HG02973 (cell line): Measurements from ENCODE around the gene ESPN.
"Not testable (repeated sequence)": the region's sequence is repeated elsewhere in the genome, so short reads cannot be mapped to it uniquely, and the experiment has no call there.

Source experiments
- ATAC-seq: cut with Tn5 transposase; IDR thresholded peaks from one replicate; pipeline ENCODE4 v1.9.1; 2021; ENCODE audit warnings: moderate library complexity; ENCODE audit not compliant: unreplicated experiment

ESPN gene

GRCh38 chr1:6447016-6447817 is 22.6 kb downstream of the ESPN start:
- ATAC-seq = no peak

DNA sequence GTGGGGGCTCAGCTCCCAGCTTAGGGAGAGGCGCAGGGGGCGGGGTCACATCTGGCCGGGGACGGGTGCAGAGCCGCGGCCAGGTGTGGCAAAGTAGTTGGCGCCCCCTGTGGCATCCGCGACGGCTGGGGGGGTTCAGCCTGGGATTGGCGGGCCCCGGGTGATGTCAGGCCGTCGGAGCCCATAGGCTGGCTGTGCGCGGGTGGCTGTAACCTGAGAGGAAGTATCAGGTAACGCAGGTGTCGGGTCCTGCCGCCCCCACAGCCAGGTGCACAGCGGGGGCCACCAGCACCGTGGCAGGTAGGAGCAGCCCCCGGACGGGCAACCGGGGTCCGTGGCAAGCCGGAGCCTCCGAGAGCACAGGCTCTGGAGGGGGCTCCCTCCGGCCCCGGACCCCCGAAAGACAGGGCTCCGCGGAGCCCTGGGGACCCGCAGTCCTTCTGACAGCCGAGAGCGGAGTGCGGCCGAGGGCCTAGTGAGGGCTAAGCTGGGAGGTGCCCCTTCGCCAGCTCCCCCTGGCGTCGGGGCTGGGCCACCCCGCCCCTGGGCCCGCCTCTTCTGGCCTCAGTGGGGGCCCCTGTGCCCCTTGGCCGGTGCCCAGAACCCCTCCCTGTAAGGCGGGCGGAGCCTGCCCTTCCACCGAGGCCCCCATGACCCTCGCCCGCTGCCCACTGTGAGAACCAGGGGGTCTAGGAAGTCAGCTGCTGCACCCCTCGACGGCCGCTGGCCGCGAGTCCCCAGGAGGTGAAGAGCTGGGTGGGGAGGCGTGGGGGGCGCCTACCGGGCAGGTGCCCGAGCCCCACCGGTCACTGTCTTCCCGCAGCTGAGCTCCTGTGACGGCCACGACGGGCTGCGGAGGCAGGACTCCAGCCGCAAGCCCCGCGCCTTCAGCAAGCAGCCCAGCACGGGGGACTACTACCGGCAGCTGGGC is 23.5 kb downstream of the ESPN start:
- no peak for ATAC-seq

- ATAC-seq = no peak
Observed at GRCh38 chr1:6448749-6449631, 24.4 kb downstream of the ESPN start.

DNA sequence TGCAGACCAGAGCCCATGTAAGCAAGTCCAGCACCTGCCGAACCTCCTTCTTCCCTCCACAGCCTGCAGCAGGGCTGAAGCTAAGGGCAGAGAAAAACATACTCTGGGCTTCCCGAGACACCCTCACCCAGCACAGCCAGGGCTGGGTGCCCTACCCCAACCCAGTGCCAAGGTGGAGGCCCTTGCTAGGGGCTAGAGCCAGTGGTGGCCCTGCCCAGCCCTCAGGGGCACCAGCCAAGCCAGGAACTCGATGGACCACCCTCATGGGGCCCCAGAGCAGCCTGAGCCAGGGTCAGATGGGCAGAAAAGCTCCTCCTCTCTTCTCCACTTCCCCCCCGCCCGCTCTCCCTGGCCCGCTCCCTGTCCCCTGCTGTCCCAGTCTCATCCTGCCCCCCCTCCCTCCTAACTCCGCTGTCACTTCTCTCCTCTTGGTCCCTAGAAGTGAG is 25.5 kb downstream of the ESPN start:
- ATAC-seq = no peak

DNA sequence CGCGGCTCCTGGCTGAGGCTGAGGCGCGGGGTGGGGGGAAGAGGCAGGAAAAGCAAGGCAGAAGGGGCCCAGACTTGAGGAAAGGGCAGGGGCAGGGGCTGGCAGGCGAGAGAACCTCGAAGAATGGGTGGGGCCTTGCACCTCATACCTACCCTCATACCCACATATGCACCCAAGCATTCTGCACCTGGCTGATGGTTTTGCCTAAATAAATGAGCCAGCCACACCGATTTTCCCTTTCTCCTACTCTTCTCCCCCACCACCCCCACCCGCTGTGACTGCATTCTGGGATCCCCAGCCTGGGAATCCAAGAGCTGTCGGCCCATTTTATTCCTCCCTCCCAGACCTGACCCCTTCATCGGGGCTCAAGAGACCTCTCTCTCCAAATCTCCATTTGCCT is 25.9 kb downstream of the ESPN start:
- not testable (repeated sequence) for ATAC-seq

- no peak for ATAC-seq
Observed at GRCh38 chr1:6450943-6451373, 26.4 kb downstream of the ESPN start.

DNA sequence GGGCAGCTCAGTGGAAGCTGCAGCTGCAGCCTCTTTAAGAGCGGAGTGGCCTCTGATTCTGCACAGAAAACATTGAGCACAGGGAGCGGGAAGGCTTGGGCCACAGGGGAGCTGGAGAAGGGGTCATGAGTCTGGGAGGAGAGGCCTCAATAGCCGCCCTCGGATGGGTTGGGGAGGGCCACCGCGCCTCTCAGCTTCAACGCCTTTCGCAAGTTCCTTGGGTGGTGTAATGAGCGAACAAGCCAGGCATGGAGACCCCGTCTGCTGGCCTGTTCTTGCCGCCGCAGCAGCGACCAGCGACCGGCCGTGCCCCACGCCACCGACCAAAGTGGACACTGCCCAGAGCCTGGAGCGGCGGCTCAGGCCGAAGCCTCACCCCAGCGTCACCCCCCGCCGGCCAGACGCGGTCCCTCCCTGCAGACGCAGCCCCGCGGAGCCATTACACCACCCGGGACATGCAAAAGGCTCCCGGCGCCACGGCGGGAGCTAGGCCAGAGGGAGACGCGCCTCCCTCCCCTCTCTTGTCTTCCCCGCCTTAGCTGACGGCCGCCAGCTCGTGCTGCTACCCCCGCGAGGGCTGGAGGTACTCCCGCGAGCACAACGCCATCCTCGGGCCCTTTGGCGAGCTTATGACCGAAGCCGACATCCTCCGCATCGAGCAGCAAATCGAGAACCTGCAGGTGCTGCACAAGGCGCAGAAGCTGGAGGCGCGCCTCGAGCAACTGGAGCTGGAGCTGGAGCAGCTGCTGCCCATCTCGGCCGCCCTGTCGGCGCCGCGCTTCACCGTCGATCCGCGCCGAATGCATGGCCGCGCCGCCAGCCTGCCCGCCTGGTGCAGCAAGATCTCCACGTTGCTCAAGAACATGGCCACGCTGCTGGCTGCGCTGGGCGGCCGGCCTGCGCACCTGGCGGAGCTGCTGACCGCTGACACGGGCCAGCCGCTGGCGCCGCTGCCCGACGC is 29.6 kb downstream of the ESPN start:
- ATAC-seq = not testable (repeated sequence)

GRCh38 chr1:6454856-6455751 is 30.5 kb downstream of the ESPN start:
- no peak for ATAC-seq

DNA sequence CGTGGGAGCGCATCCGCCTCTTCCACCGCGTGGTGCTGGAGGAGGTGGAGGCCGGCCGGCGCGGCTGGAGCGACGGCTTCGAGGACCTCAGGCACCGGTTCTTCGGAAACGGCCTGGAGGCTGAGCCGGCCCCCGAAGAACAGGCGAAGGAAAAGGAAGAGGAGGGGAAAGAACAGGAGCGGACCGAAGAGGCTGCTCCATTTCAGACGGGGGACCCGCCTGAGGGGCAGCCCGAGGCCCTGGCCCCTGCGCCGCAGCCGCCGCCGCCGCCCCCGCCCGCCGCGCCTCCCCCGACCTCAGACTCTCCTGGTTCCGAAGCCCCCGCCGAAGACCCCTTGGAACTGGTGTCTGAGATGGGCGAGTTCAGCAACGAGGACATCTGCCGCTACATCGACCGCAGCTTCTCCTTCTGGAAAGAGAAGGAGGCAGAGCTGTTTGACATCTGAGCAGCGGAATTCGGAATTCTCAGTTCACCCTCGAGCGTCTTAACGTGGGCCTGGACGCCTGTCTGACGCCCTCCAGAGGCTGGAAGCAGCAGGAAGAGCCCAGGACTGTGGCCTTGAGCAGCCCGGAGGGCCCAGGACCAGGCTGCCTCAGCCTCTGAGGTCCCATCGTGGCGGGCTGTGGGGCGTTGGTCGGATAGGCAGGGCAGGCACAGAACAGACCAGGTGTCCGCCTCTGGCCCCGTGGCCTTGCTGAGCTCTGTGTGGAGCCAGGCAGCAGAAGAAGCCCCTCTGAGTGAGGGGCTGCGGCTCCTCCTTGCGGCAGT is 31.4 kb downstream of the ESPN start:
- ATAC-seq = not testable (repeated sequence)

GRCh38 chr1:6456800-6457466 is 32.4 kb downstream of the ESPN start:
- no peak for ATAC-seq

GRCh38 chr1:6459850-6460265 is 35.3 kb downstream of the ESPN start:
- no peak for ATAC-seq

DNA sequence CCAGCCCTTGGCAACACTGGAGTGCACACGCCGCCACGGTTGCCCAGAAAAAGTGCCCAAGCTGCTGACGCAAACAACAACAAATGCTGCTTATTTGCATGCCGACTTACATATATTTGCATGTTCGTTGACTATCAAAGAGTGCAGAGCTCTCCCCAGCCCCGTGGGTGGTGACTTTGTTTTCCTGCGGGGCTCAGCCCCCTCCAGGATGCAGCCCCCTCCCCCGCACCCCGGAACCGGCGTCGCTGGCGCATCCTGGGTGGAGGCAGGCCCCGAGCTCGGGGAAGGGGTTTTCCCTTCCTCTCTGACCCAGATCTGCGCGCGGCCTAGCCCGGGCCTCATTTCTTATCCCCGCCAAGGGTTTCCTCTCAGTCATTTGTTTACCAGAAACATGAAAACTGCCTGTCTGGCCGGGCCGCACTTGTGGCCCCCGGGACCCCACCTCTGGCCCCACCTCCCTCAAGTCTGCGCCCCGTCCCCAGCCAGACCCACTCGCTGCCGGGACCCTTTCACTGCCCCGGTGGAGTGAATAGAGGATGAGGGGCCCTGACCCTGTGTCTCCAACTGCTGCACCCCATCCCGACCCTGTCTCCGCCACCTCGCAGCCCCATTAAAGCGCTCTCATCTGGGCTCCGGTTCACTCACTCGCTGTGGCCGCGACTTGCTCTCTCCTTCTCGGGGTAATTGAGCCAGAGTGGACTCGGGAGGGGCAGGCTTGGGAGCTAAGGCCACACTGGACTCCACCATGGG is 35.9 kb downstream of the ESPN start:
- no peak for ATAC-seq

- ATAC-seq = no peak
Observed at GRCh38 chr1:6461051-6461530, 36.5 kb downstream of the ESPN start.

DNA sequence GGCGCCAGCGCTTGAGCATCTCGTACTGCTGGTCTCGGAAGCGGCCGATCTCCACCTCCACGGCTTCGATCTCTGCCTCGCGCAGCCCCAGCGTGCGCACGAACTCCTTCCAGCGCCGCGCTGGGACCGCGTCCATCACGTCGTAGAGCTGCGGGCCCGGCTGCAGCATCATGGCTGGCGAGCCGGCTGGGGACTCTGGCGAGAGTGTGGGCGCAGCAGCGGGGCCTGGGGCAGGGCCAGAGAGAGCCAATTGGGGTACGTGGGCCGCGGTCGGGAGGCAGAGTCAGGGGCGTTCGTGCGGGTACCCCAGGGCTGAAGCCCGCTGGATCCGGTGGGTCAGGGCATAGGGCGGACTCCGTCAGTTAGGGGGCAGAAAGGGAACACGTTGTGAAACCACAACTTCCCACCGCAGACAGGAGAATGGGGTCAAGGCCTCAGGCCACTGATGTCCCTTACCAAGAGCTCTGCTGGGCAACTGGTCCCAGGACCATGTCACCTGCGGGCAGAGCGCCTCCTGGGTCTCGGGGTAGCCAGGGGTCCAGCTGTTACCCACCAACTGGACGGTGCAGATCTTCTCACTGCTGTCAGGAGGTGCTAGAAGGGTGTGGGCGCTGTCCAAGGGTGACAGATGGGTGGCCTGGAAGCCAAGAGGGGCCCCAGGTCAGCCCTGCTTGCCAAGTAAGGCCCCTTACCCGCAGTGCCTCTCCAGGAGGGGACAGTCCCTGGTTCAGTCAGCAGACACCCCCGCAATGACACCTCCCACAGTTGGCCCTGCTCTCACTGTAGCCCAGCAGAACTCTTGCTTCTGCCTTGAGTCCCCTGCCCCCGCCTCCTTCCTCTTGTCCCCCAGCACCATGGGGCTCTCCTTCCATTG is 37.2 kb downstream of the ESPN start:
- no peak for ATAC-seq

DNA sequence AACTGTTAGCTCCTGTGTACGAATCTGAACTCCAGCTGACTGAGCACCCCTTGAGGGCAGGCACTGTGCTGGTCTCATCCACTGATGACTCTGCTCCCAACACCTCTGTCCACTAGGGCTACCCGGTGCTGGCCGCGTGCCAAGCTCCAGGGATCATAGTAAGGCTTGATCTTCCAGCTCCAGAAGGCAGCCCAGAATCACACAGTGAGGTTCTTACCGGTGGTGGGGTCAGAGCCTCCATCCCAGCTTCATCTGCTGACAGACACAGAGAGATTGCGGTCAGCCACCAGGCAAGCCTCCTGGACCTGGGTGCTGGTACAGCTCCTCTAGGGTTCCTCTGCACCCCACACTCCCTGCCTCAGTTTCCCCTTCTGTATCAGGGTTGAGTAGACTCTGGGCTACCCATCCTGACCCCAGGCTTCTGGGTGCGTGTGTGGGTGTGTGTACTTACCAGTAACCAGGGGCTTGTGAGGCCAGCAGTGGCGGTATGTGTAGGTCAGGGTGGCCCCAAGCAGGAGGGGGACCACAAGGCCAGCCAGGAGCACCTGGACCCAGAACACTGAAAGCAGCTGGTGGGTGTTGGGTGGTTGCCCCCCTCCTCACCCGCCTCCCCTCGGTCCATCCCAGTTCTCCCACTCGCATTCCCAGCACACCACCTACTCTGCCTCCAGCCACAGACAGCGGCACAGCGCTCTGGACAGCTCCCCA is 38.0 kb downstream of the ESPN start:
- no peak for ATAC-seq
